Caco-2 (cell line): ENCODE measurements around the gene TAF11L8. TPM values are rescaled to one million over a fixed set of nuclear protein-coding genes. Genes with fewer than 3 reads are reported as not detected.

Experiments
- total RNA-seq: library from RNA; stranded (reverse); gene quantifications from 2 replicates; pipeline ENCODE4 v1.2.3, GENCODE V29; 2022

The TAF11L8 gene
- total RNA-seq, 1 experiment from 2014 or later, result not detected

Other genes with a start within 250 kb of the TAF11L8 start
- not detected in 2 replicates for gene TAF11L2, start 92.7 kb downstream of the TAF11L8 start, total RNA-seq
- not detected in 2 replicates for gene TAF11L3, start 72.6 kb downstream of the TAF11L8 start, total RNA-seq
- not detected in 2 replicates for gene TAF11L4, start 69.2 kb downstream of the TAF11L8 start, total RNA-seq
- not detected in 2 replicates for gene TAF11L5, start 65.7 kb downstream of the TAF11L8 start, total RNA-seq
- not detected in 2 replicates for gene TAF11L6, start 62.3 kb downstream of the TAF11L8 start, total RNA-seq
- not detected in 2 replicates for gene TAF11L7, start 5.2 kb downstream of the TAF11L8 start, total RNA-seq
- not detected in 2 replicates for gene TAF11L9, start 3.4 kb upstream of the TAF11L8 start, total RNA-seq
- gene TAF11L10, start 6.9 kb upstream of the TAF11L8 start, total RNA-seq, result not detected in 2 replicates
- gene TAF11L11, start 13.2 kb upstream of the TAF11L8 start, total RNA-seq, result not detected in 2 replicates
- not detected in 2 replicates for gene TAF11L12, start 19.4 kb upstream of the TAF11L8 start, total RNA-seq
- not detected in 2 replicates for gene TAF11L13, start 41.1 kb upstream of the TAF11L8 start, total RNA-seq
- not detected in 2 replicates for gene TAF11L14, start 43.5 kb upstream of the TAF11L8 start, total RNA-seq